Superior temporal gyrus (tissue), 1 donor: Measurements from ENCODE around the gene PDPK1.

ENCODE experiments used
- DNase-seq: peaks from one replicate; pipeline ENCODE4 v3.0.0-alpha.2; 2016; ENCODE audit errors: extremely low spot score

PDPK1 gene

GRCh38 chr16:2507052-2507659 is 30.7 kb upstream of the PDPK1 start:
- DNase-seq, result no peak

- DNase-seq, result no peak
These were observed 30.2 kb upstream of the PDPK1 start for GRCh38 chr16:2507665-2508064.

DNA sequence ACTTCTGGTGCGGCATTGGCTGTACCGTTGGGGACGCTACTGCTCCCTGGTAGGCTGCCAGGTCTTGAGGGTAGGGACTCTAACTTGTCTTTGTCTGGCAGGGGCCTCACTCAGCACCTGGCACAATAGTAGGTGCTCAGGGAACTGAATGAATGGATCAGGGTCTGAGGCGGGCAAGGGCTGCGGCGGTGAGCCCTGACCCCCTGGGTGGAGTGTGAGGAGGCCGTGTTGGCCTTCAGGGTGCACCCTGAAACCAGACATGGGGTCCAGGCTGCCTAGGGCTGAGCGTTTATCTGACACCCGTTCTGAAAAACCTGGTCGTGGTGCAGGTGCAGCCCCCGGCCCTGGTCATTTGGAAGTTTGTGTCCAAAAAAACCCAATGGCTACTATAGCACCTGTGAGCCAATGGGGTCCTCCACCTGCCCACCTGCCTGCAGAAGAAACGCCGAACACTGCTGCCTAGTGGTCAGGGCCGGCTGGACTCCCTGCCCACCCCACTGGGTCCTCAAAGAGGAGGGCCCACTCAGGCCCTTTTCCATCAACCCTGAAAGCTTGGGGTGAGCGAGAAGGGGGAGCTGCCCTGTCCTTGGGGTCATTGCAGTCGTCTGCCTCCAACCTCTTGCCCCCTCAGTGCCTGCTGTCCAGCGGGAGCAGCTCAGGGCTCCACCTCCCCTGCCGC is 29.0 kb upstream of the PDPK1 start:
- DNase-seq, result no peak

- peak; percentile 57 for DNase-seq
These were observed 26.6 kb upstream of the PDPK1 start for GRCh38 chr16:2511128-2511800.

GRCh38 chr16:2511996-2512734 is 25.7 kb upstream of the PDPK1 start:
- DNase-seq, result no peak

DNA sequence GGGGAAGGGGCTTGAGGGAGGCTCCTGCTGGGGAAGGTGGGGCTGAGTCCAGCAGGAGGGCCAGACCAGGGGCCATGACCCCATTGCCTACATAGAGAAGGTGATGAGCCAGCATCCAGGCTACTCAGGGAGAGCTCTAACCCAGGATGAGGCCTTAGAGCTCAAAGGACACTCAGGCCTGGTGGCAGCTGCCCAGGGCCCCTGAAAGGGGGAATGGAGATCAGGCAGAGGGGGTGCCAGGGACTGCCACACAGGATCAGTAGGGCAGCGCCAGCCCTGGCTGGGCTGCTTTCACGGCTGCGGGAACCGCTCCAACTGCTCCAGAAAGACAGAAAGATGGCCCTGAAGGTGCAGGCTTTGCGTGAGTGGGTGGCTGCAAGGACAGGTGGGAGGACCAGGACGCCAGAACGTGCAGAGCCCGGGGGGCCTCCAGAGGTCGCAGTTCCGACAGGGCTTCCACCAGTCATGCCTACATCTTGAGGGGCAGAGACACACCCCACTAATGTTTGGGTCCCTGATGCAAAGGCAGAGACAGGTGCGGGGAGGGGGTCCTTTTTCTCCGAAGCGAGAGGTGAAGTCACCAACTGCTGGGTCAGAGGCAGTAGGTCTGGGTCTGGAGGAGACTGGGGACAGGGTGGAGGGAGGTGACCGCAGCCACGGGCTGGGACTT is 25.0 kb upstream of the PDPK1 start:
- DNase-seq, result no peak

GRCh38 chr16:2513405-2514332 is 24.2 kb upstream of the PDPK1 start, which contains the start of gene ATP6V0C:
Gene ATP6V0C, plus strand, starts transcription at chr16:2513952. Its CDS starts 152 bp downstream, at chr16:2514104.
- peak; percentile 91 for DNase-seq

DNA sequence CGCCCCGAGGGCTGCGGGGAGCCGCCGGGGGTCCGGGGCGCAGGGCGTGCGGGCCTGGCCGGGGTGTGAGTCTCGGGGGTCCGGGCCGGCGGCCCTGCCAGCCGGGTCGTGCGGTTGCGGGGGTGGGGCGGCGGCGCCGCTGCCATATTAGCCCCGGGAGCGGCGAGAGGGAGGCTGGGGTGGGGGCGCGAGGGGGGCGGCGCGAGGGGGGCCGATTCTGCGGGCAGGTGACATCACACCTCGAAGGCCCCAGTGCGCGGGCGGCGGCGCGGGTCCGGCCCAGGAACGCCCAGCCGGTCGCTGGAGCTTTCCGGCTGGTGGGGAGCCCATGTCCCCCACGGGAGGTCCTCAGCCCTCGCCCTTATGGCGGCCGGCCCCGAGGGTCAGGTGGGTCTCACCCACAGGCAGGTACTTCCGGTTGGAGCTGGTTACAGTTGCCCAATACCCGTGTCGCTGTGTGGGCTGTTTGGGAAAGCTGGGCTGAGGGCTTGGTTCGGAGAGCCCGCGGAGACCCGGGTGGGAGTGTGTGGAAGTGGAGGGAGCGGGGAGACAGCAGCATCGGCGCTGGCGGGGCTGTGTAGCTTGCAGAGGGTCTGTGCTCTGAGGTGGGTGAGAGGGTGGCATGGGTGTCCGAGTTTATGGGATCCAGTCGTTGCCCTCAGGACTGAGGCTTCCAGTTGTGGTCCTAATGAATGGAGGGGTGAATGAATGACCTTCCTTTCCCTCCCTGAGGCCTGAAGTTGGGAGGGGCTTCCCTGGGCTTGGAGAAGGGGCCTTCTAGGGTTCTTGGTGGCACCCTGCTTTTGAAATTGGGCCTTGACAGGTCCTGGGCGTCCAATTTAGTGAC is 23.3 kb upstream of the PDPK1 start:
- no peak for DNase-seq

DNA sequence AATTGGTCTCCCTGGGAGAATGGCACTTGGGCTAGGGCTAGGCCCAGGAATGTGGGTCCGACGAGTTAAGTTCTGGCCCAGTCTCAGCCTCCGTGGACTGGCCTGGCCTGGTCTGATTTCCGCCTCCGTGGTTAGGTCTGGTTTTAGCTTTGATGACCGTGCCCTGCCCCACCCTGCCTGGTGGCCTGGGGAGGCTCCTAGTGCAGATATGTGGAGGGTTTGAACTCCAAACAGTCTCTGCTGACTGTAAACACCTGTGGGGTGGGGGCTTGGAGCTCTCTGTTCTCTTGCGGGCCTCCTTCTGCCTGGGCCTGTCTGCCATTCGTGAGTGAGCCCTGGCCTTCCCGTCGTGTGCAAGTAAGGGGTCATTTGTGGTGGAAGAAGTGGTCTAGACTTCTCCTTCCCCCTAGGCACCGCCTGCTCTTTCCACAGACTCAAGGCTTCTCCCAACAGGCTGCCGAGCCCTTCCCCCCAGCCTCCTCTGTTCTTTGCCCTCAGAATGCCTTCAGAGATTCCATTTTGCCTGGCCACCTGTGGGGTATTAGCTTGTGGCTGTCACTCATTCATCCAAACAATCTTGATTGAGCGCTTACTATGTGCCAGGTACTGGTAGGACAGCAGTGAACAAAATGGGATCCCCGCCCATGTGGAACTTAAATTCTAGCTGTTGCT is 22.5 kb upstream of the PDPK1 start:
- no peak for DNase-seq

DNA sequence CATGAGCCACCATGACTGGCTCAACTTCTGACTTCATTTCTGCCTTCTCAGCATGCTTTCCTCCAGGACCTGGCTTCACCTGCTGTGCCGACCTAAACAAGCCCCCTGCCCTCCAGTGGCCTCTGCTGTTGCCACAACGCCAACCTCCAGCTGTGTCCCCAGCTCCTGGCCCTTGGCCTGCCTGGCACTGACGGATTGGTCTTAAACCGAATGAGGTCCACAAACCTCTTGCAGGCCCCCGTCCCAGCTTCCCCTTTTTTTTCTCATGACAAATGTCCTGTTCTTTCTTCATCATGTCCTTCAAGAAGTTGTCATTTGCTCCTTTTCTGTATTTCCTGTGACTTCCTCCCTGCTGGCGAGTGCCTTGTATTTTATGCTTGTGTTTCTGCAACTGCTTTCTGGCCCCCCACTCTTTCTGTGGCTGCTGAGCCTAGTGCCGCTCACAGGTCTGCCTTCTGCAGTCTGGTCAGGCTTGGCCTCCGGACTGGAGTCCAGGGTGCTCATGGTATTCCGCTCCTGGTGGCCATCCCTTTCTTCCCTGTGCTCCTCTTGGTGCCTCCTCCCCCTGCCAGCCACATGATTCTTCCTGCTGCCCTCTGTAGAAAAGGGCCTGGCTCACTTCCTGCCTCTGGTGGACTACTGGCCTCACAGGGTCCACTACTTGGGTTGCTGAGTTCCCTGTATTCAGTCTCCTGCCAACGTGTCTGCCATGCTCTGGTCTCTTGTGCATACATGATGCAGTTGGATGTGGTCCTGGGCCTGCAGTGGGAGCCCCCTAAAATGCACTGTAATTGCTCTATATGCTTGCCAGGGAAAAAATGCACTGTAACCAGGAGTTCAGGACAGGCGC is 21.2 kb upstream of the PDPK1 start:
- DNase-seq, result no peak

DNA sequence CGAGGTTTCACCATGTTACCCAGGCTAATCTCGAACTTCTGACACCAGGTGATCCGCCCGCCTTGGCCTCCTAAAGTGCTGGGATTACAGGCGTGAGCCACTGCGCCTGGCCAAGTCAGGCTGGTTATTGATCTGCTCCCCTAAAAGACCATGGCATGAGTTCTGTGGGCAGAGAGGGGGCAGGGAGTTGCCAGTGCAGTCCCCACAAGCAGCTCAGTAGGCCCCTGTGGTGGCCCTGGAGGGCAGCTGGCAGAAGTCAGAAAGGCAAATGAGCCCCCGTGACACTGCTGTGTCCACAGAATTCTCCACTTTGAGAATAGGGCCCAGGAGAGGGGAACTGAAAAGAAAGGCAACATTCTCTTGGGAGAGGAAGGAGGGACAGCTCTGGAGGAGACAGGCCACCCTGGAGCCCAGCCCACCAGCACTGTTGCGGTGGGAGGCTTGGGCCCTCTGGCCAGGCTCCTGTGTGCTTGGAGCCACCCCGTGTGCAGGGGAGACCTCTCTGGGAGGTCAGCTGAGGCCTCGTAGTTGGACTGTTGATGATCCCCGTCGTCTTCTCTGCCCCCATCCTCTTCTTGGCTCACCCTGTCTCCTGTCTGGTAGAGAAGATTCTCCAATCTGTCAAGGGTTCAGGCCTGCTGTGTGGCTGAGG is 19.7 kb upstream of the PDPK1 start:
- DNase-seq, result no peak

GRCh38 chr16:2518823-2519710 is 18.8 kb upstream of the PDPK1 start:
- DNase-seq, result no peak

GRCh38 chr16:2519711-2520080 is 18.1 kb upstream of the PDPK1 start:
- DNase-seq, result no peak

- peak; percentile 85 for DNase-seq
These were observed 17.6 kb upstream of the PDPK1 start, which contains the start of gene AMDHD2 for GRCh38 chr16:2520097-2520783. Gene AMDHD2, plus strand, starts transcription at chr16:2520371. Its CDS starts 88 bp downstream, at chr16:2520459.

DNA sequence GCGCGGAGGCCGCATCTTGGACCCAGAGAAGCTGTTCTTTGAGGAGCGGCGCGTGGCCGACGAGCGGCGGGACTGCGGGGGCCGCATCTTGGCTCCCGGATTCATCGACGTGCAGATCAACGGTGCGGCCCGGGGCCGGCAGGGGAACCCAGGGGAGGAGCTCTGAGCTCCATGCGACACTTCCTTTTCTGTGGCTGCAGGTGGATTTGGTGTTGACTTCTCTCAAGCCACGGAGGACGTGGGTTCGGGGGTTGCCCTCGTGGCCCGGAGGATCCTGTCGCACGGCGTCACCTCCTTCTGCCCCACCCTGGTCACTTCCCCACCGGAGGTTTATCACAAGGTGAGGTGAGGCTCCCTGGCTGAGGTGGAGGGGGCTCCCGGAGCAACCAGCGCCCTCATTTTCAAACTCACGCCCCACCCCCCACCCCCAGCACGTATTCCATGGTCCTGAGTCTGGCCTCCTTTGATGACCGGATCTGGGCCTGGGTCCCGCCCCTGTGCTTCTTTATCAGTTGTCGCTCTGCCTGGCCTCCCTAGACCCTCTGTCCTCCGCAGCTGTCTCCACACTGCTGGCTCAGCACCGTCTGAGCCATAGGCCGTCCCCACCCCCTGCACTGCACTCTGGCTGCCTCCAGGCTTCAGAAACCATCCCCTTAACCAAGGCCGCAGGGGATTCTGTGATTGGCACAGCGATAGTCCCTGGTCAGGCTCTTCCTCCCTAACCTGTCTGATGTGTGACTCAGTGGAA is 16.9 kb upstream of the PDPK1 start:
- no peak for DNase-seq
